Measurements from ENCODE around the gene SEMA4F. TPM values are rescaled to one million over a fixed set of nuclear protein-coding genes. Genes with fewer than 3 reads are reported as not detected.

SEMA4F gene
- total RNA-seq, 1 donor from 2014 or later, result 3.5 TPM

GRCh38 chr2:74730530-74730929, 76.5 kb downstream of the SEMA4F start:
- H4K20me1 ChIP-seq (ENCODE audit: low read depth), result no peaks in the 10 kb centered on the region
- H3K36me3 ChIP-seq, result no peaks in the 10 kb centered on the region
- no peak overlapping the region for H3K27ac ChIP-seq
- H3K9me3 ChIP-seq (ENCODE audit: low read depth), result no peaks in the 10 kb centered on the region
- H3K79me2 ChIP-seq (ENCODE audit: low read depth), result no peaks in the 10 kb centered on the region
- H2AFZ ChIP-seq (replicated peaks), result no peak overlapping the region
- TF ChIP-seq EZH2 (IDR thresholded peaks at IDR 0.05) (no peak), CTCF (IDR thresholded peaks at IDR 0.05) (no peak), EZH2phosphoT487 (IDR thresholded peaks at IDR 0.05) (no peak)
- H3F3A ChIP-seq (ENCODE audit: low read depth), result peaks cover 12% of the 10 kb centered on the region
- H3K9ac ChIP-seq, result no peak overlapping the region
- Mint-ChIP-seq H3K27me3 (ENCODE audit: insufficient read depth, low read depth) (peaks cover 3% of the 10 kb centered on the region), H3K4me1 (peaks cover 18% of the 10 kb centered on the region), H3K9me3 (peaks cover 25% of the 10 kb centered on the region), H3K27ac (no peak overlapping the region), H3K36me3 (peaks cover 2% of the 10 kb centered on the region), H3K4me3 (no peak overlapping the region)
- no peak overlapping the region for H3K4me2 ChIP-seq
- no peak for DNase-seq (ENCODE audit: low spot score)
- H3K4me3 ChIP-seq, result no peak overlapping the region
- no peaks in the 10 kb centered on the region for H3K27me3 ChIP-seq
- H3K4me1 ChIP-seq, result peaks cover 17% of the 10 kb centered on the region

Other genes with a start within 250 kb of the SEMA4F start
- 1.8 and 6.0 TPM in 2 replicates for gene C2orf81, start 232.6 kb upstream of the SEMA4F start, total RNA-seq (ENCODE audit: low replicate concordance)
- gene WDR54, start 232.5 kb upstream of the SEMA4F start, total RNA-seq (ENCODE audit: low replicate concordance), result 88.1 and 138 TPM in 2 replicates
- 11.4 and 40.0 TPM in 2 replicates for gene RTKN, start 212.3 kb upstream of the SEMA4F start, total RNA-seq (ENCODE audit: low replicate concordance)
- gene INO80B, start 199.2 kb upstream of the SEMA4F start, total RNA-seq (ENCODE audit: low replicate concordance), result 8.7 and 15.9 TPM in 2 replicates
- gene WBP1, start 195.8 kb upstream of the SEMA4F start, total RNA-seq (ENCODE audit: low replicate concordance), result 38.2 and 132 TPM in 2 replicates
- 32.0 and 68.3 TPM in 2 replicates for gene MOGS, start 188.9 kb upstream of the SEMA4F start, total RNA-seq (ENCODE audit: low replicate concordance)
- gene MRPL53, start 181.6 kb upstream of the SEMA4F start, total RNA-seq (ENCODE audit: low replicate concordance), result 9.8 and 22.5 TPM in 2 replicates
- gene CCDC142, start 171.2 kb upstream of the SEMA4F start, total RNA-seq (ENCODE audit: low replicate concordance), result 12.0 and 22.3 TPM in 2 replicates
- 22.6 and 41.1 TPM in 2 replicates for gene TTC31, start 171.2 kb upstream of the SEMA4F start, total RNA-seq (ENCODE audit: low replicate concordance)
- gene LBX2, start 154.6 kb upstream of the SEMA4F start, total RNA-seq (ENCODE audit: low replicate concordance), result 0.12 TPM in 1 of 2 replicates, not detected in the other
- 10.9 and 13.8 TPM in 2 replicates for gene PCGF1, start 146.6 kb upstream of the SEMA4F start, total RNA-seq (ENCODE audit: low replicate concordance)
- gene TLX2, start 139.8 kb upstream of the SEMA4F start, total RNA-seq (ENCODE audit: low replicate concordance), result not detected in 2 replicates
- 0.11 and 0.71 TPM in 2 replicates for gene DQX1, start 128.0 kb upstream of the SEMA4F start, total RNA-seq (ENCODE audit: low replicate concordance)
- gene AUP1, start 124.5 kb upstream of the SEMA4F start, total RNA-seq (ENCODE audit: low replicate concordance), result 47.9 and 73.7 TPM in 2 replicates
- 18.5 and 28.4 TPM in 2 replicates for gene HTRA2, start 124.3 kb upstream of the SEMA4F start, total RNA-seq (ENCODE audit: low replicate concordance)
- 24.2 and 39.1 TPM in 2 replicates for gene LOXL3, start 100.3 kb upstream of the SEMA4F start, total RNA-seq (ENCODE audit: low replicate concordance)
- 3.4 and 13.2 TPM in 2 replicates for gene DOK1, start 99.5 kb upstream of the SEMA4F start, total RNA-seq (ENCODE audit: low replicate concordance)
- gene M1AP, start 5.9 kb upstream of the SEMA4F start, total RNA-seq (ENCODE audit: low replicate concordance), result 0.75 and 3.7 TPM in 2 replicates
- 61.8 and 72.1 TPM in 2 replicates for gene HK2, start 179.9 kb downstream of the SEMA4F start, total RNA-seq (ENCODE audit: low replicate concordance)

Data from neural progenitor cell (in vitro differentiated cells).